Renal pelvis (tissue), 4 donors: Measurements from ENCODE around the gene C1orf74. TPM values are rescaled to one million over a fixed set of nuclear protein-coding genes. Genes with fewer than 3 reads are reported as not detected.

Source experiments
- DNase-seq: peaks from one replicate; pipeline ENCODE4 v3.0.0-alpha.2; 2013
- polyA plus RNA-seq, 3 donors: library from polyadenylated mRNA; unstranded; fragments of 120-200 nt; gene quantifications; one replicate each; pipeline ENCODE4 v1.2.1, GENCODE V29; 2013; ENCODE audit not compliant: insufficient read length in 3 of 3

Gene C1orf74
- polyA plus RNA-seq, 3 donors, result 3.4 to 4.2 (median 3.9) TPM

DNA sequence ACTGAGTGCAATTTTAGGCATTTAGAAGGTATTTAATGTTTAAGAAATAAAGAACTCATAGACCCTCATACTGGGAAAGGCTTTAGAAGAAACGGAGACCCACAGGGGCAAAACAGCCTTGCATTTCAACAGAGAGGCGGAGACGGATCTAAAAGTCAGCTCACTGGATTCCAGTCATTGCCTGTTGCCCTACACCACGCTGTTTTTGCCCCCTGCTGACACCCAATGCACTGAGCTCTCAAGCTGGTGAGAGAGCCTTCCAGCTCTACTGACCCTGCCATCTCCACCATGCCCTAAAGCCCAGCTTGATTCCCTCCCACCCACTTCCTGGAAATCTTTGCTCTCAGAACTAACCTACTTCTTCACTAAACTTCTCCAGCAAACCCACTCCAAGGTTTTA, 35.7 kb downstream of the C1orf74 start:
- no peak for DNase-seq

DNA sequence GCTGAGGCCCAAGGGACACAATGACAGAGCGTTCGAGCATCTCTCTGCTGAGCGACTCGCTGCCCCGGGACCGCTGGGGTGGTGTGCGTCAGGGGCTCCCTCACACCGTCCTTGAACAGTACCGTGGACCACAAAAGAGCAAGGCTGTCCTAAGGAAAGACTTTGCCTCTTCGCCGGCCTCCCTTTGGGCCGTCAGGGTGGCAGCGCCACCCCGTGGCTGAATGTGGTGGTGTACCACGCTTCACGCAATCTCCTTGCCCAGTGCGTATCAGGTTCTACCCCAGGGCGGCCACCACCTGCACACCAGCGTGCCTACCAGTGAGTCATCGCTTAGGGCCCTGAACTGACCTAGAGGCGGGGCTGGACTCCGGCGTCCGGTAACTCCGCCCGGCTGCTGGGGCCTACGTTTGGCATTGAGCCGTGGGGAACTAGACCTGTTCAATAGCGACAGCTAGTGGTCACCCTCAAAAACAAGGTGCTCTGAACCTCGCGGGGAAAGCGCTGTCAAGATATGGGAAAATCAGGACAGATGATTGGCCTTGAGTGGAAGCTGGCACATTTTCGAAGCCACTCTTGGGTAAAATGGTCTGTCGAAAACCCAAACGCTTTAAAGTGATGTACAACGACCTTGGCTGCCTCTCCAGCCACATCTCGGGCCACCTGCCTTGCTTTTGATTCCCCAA, 36.6 kb downstream of the C1orf74 start:
- DNase-seq, result peak; percentile 80

DNA sequence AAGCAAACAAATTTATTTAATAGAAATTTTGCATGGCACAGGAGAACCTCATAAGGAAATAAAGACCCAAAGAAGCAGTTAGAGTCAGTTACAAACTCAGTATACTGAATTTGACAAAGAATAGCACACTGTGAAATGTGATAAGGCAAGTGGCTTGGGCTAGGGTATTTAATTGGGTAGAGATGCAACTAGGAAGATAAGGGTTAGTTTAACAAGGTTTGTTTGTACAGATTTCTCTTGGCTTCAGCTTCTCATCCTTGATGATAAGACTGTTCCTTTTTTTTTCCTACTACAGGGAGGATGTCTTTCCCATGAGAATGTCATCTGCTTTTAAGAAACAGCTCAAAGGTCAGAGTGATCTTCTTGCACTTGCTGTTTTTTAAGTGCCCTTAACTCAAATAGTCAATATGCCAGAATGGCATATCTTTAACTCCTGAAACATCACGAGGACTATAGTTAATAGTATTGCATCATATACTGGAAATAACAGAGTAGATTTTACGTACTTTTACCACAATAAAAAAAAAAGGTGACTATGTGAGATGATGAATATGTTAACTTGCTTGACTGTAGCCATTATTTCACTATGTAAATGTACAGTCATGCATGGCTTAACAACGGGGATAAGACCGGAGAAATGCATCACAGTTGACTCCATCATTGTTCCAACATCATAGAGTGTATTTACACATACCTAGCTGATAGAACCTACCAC, 37.8 kb downstream of the C1orf74 start:
- DNase-seq, result no peak

DNA sequence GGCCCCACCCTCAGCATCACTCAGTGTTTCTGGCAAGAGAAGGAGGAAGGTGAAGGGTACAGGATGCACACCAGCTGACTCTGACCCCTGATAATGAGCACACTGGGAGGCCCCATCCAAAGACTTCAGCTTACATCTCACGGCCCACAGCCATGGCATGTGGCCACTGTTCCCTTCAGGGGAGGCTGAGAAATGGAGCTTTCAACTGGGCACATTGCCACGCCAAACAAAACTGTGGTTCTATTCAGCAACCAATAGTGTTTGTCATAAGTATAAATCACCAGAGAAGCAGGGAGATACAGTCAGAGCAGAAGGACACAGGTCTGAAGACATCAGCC, 41.2 kb downstream of the C1orf74 start:
- DNase-seq, result no peak

DNA sequence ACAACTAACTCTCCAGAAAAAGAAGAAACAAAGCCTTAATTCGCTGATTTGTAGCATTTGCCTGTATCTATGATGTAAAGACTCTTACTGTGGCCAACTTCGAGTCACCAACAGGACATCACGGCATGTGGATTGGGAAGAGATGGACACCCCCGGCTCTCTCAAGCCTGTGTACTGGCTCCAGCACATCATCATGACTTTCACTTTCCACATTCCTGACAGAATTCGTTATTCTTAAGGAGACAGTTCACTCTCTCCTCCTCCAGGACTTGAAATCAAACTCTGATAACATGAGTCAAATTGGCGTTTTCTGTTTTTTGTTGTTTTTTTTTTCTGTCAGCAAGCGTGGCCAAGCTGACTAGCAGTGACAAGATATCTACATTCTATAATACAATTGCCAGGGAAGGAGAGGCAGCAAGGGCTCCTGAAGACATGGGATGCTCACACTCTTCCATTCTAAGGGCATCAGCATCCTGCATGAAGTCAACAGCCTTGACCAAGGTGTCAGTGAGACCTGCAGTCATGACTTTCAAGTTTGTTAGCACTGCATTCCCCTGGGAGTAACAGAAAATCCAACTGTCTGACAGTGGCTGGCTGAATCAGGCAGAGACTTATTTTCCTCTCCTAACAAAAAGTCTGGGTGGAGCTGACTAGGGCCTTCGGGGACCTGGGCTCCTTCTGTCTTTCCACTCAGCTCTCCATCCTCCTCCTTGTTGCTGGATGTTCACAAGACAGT, 41.8 kb downstream of the C1orf74 start:
- DNase-seq, result no peak

GRCh38 chr1:209741889-209742288, 42.5 kb downstream of the C1orf74 start:
- DNase-seq, result no peak

- no peak for DNase-seq
These were observed 43.2 kb downstream of the C1orf74 start for GRCh38 chr1:209741193-209741592.

DNA sequence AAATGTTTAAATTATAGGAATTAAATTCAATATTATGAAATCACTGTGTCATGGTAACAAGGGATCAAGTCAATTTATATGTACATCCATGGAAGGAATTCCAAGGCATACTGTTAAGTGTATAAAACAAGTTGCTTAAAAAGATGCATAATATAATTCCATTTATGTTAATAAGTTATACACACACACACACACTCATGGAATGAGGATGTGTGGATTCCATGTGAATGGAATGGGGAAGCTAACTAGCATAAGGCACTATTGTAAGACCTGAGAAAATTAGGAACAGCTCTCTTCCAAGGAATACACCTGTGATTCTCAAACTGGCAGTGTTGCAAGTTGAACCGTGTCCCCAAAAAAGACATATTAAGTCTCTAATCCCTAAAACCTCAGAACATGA, 46.1 kb downstream of the C1orf74 start:
- no peak for DNase-seq

GRCh38 chr1:209737118-209737505, 47.2 kb downstream of the C1orf74 start:
- no peak for DNase-seq

DNA sequence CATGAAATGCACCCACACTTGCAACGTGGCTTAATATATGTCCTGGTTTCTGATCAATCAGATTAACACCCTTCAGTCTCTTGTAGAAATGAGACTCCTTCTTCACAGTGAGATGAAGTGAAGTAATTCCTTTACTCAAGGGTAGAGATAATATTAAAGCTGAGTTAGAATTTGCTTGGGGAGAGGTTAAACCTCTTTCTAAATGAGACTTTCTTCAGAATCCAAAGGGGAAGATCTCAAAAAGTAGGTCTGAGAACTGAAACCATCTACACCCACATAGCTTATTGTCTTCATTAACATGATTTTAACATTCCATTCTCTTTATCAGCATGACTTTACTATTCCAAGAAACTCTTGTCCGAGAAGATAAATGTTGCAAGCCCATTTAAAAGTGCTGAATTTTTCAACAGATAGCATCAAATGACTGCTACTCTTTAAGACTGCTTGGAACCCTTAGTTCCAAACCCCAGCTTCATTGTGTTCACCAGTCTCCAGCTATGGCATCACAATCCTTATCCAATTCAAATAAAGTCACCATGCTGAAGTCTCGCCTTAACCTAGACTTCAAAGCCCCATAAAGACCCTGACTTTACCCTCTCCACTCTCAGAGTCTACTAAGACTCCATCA, 47.8 kb downstream of the C1orf74 start:
- DNase-seq, result no peak

DNA sequence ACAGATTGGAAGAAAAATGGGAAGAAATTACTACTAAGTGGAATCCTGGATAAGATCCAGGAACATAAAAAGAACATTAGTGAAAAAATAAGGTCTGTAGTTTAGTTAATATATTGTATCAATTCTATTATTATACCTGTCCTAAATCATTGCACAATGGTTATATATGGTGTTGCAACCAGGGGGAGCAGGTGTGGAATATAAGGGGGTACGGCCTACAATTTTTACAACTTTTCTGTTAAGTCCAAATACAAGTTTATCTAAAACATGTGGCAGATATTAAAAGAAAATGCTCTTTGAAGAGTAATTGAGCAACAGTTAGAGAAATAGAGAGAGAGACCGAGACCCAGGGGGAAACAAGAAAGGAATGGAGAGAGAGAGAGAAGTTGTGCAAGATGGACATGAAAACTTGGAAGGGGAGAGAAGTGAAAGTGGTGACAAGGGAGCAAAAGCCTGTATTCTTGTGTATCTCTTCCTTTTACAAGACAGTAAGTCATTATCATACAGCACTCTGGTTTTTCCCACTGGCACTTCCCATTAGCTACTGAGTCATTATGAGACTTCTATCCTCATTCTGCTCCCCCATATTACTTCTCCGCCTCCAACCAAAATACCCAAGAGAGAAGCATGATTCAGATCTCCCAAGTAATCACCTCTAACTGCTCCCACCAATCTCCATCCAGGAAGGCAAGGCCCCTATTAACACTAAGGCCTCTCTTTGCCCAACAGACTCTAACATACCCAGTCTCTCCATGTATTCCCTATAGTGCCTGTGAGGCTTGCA, 50.8 kb downstream of the C1orf74 start:
- no peak for DNase-seq

DNA sequence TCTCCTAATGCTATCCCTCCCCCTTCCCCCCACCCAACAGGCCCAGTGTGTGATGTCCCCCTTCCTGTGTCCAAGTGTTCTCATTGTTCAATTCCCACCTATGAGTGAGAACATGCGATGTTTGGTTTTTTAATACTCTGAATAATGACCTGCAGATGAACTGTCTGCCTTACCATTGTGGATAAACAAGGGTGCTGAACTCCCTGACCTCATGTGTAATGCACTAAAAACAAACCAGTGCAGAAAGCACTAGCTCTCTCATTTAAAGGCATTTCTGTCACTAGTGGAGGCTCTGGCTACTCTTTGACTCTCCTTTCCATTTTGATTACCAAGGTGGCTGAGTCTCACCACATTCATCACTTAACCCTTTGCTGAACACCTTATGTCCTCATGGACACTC, 51.6 kb downstream of the C1orf74 start:
- DNase-seq, result no peak

GRCh38 chr1:209729436-209729835, 54.9 kb downstream of the C1orf74 start:
- no peak for DNase-seq

Other genes starting within 250 kb of the C1orf74 start
- 1 to 10 TPM; 4.7 to 5.5 (median 5.4) TPM for gene CAMK1G, start 200.8 kb downstream of the C1orf74 start, polyA plus RNA-seq
- gene LAMB3, start 132.1 kb downstream of the C1orf74 start, polyA plus RNA-seq, result 1 to 10 TPM; 1.1 to 1.4 (median 1.2) TPM
- gene G0S2, start 109.1 kb downstream of the C1orf74 start, polyA plus RNA-seq, result 10 to 100 TPM; 13.2 to 17.5 (median 15.8) TPM
- under 1 TPM in 2 of 3 donors, not detected in 1; 0.14 to 0.16 TPM for gene HSD11B1, start 79.7 kb downstream of the C1orf74 start, polyA plus RNA-seq
- gene TRAF3IP3, start 28.5 kb downstream of the C1orf74 start, polyA plus RNA-seq, result 1 to 10 TPM; 1.6 to 2.0 (median 1.7) TPM
- gene IRF6, start 21.6 kb upstream of the C1orf74 start, polyA plus RNA-seq, result 10 to 100 TPM; 16.4 to 20.6 (median 17.6) TPM
- 10 to 100 TPM in 2 of 3 donors, 1 to 10 TPM in 1; 9.1 to 12.1 (median 11.3) TPM for gene UTP25, start 43.4 kb upstream of the C1orf74 start, polyA plus RNA-seq
- under 1 TPM; 0.28 to 0.49 (median 0.34) TPM for gene SYT14, start 153.7 kb upstream of the C1orf74 start, polyA plus RNA-seq